IPS-18c (cell line): ENCODE measurements around the gene RASSF4.

Experiments
- H3K4me3 ChIP-seq: 2 replicates; pipeline ENCODE4 v1.7.0; 2013; ENCODE audit warnings: low read depth, mild to moderate bottlenecking, low read length, moderate library complexity; ENCODE audit not compliant: insufficient read depth
- H3K9me3 ChIP-seq: one replicate; pipeline ENCODE4 v1.6.1; 2013; ENCODE audit warnings: mild to moderate bottlenecking, low read length, moderate library complexity; ENCODE audit not compliant: control insufficient read depth, insufficient read depth

RASSF4 gene

GRCh38 chr10:44937196-44938005 is 22.2 kb upstream of the RASSF4 start:
- H3K4me3 ChIP-seq, result no peak overlapping the region
- no peaks in the 10 kb centered on the region for H3K9me3 ChIP-seq

DNA sequence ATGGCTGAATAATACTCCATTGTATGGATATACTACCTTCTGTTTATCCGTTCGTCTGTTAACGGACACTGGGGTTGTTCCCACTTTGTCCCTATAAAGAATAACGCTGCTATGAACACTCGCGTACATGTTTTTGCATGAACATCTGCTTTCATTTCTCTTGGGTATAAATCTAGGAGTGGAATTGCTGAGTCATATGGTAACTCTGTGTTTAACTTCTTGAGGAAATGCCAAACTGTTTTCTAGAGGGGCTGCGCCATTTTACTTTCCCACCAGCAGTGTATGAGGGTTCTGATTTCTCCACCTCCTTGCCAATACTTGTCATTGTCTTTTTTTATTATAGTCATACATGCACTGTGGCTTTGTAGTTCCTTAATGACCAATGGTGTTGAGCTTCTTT is 20.6 kb upstream of the RASSF4 start:
- H3K4me3 ChIP-seq, result no peak overlapping the region
- no peaks in the 10 kb centered on the region for H3K9me3 ChIP-seq

DNA sequence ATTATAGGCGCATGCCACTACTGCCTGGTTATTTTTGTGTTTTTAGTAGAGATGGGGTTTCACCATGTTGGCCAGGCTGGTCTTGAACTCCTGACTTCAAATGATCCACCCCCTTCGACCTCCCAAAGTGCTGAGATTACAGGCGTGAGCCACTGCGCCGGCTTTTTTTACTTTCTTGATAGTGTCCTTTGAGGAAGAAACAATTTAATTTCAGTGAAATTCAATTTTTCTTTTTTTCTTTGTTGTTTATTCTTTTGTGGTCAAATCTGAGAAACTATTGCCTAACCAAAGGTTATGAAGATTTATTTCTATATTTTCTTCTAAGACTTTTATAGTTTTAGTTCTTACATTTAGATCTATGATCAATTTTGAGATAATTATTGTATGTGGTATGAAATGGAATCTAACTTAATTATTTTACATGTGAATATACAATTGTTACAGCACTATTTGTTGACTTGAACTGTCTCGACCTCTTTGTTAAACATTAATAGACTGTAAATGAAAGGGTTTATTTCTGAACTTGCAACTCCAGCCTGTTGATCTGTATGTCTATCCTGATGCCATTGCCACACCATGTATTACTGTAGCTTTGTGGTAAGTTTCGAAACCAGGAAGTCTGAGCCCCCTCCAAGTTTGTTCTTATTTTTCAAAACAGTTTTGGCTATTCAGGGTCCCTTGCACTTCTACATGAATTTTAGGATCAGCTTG is 19.8 kb upstream of the RASSF4 start:
- H3K4me3 ChIP-seq, result no peak overlapping the region

GRCh38 chr10:44944354-44944753 is 15.2 kb upstream of the RASSF4 start:
- Histone ChIP-seq H3K9me3 (no peaks in the 10 kb centered on the region), H3K4me3 (no peak overlapping the region)

More for the DNA sequence above, 19.8 kb upstream of the RASSF4 start:
- no peaks in the 10 kb centered on the region for H3K9me3 ChIP-seq

DNA sequence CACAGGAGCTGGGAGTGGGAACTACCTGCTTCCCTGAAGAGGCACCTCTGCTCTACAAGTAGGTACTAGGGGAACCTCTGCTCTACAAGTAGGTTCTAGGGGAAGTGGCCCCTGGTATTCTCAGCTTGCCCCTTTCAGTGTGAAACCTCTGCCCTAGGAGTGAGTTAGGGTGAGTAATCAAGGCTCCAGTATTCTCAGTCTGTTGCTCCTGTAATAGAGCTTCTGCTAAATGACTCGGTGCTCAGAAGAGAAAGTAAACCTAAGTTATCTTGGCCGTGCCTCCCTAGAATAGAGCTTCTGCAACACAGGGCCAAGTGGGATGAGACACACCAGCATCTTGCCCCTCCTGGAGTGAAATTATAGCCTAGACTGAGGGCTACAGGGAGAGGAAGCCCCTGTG is 13.4 kb upstream of the RASSF4 start:
- Histone ChIP-seq H3K4me3 (no peak overlapping the region), H3K9me3 (no peaks in the 10 kb centered on the region)

DNA sequence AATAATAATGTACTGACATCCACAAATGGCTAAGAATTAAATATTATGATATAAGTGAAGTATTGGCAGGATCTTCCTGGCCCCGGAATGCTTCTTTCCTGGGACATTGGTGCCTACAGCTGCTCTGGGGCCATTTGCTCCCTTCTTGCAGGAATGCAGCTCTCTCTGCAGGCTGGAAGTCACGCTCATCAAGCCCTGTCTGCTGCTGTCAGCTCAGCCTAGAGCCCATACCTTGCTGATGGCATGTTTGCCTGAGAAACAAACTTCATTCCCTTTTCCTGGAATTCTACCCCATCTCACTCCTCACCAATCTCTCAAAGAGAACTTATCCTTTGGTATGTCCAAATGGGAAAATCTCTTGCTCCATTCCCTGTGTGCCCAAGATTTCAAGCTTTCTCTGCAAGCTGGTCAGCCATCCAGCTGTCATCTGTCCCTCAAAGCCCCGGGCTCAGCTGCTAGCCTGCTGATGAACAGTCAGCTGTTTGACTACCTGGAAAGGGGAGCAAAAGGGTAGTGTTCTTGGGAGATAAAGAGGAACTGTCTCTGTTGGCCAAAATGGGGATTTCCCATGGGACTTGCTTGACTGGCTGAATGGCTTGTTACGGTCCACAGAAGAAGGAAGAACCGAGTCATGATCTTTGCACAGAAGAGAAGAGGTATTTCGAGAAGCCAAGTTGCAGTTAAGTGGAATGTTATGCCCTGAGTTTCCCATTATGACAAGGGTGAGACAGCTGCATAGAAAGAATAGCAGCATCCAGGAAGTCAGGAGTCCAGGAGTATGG is 12.0 kb upstream of the RASSF4 start:
- Histone ChIP-seq H3K9me3 (no peaks in the 10 kb centered on the region), H3K4me3 (no peak overlapping the region)

GRCh38 chr10:44948642-44949041 is 11.0 kb upstream of the RASSF4 start:
- no peaks in the 10 kb centered on the region for H3K9me3 ChIP-seq
- H3K4me3 ChIP-seq, result no peak overlapping the region

- no peaks in the 10 kb centered on the region for H3K9me3 ChIP-seq
- no peak overlapping the region for H3K4me3 ChIP-seq
These were observed 10.3 kb upstream of the RASSF4 start for GRCh38 chr10:44949127-44949802.

DNA sequence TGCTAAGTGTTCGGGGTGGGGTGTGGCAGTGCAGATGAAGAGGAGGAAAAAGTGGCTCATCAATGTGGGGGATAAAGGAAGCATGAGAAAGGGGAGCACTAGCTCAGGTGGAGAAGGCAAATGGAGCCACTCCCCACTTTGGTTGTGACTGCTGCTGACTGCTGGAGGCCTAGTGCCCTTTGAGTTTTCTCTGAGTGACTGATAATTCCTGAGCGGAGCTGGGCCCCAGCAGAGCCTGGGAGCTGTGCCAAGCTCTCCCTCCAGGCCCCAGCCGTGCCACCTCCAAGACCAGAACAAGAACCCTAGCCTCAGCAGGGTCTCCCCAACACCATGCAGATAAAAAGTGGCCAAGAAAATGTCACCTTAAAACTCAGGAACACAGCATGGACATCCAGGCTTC is 9.7 kb upstream of the RASSF4 start:
- no peak overlapping the region for H3K4me3 ChIP-seq
- H3K9me3 ChIP-seq, result no peaks in the 10 kb centered on the region

DNA sequence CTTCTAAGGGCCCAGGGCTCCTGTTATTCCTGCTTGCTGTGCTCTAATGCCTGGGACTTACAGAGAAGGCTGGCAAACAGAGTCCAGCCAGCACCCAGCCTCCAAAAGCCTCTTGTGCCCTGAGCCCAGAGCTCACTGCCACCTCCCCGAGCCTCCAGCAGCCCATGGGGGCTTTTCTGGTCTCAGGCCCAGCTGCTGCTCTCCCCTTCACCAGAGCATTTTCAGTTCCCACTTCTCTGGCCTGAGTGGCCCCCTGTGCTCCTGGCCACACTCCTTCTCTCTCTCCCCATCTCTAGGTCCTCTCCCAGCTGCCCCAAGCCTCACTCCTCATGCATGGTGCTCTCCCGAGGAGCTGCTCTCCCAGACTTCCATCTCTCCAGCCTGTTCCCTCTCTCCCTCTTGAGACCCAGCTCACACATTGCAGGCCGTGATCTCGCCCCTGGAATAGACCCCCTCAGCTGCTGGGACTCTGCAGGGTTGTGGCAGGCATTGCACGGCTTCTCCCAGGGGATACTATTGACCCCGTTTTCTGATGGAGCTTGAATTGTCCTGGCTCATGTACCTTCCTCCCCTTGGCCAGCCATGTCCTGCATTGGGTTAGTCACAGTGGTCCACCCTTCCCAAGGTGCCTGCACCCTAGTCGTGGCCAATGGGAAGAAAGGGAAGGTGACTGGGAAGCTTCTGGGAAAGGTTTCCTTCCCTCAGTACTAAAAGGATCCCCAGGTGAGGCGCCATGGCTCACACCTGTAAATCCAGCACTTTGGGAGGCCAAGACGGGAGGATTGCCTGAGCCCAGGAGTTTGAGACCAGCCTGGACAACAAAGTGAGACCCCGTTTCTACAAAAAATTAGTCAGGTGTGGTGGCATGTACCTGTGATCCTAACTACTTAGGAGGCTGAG is 9.0 kb upstream of the RASSF4 start:
- no peak overlapping the region for H3K4me3 ChIP-seq
- H3K9me3 ChIP-seq, result no peaks in the 10 kb centered on the region

GRCh38 chr10:44951576-44952226 is 7.9 kb upstream of the RASSF4 start:
- no peak overlapping the region for H3K4me3 ChIP-seq
- H3K9me3 ChIP-seq, result no peaks in the 10 kb centered on the region

GRCh38 chr10:44952779-44953231 is 6.8 kb upstream of the RASSF4 start:
- H3K9me3 ChIP-seq, result no peaks in the 10 kb centered on the region
- no peak overlapping the region for H3K4me3 ChIP-seq

DNA sequence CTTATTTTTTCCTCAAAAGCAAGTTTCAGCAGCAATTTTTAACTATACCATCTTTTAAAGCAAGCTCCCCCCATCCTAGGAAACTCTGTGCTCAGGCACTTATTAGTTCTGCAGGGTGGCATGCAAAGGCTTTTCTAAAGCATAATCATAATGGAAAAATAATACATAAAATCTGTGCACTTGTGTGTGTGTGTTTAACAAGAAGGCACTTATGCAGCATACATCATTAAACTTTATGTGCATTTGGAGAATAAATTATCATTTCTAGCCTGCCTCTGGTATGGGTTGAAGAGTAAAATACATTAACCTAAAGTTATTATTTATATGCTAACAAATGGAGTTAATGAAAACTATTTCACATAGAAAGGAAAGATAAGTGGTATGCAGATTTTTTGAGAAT is 5.6 kb upstream of the RASSF4 start:
- Histone ChIP-seq H3K4me3 (no peak overlapping the region), H3K9me3 (no peaks in the 10 kb centered on the region)

GRCh38 chr10:44954962-44955361 is 4.6 kb upstream of the RASSF4 start:
- Histone ChIP-seq H3K9me3 (no peaks in the 10 kb centered on the region), H3K4me3 (no peak overlapping the region)

DNA sequence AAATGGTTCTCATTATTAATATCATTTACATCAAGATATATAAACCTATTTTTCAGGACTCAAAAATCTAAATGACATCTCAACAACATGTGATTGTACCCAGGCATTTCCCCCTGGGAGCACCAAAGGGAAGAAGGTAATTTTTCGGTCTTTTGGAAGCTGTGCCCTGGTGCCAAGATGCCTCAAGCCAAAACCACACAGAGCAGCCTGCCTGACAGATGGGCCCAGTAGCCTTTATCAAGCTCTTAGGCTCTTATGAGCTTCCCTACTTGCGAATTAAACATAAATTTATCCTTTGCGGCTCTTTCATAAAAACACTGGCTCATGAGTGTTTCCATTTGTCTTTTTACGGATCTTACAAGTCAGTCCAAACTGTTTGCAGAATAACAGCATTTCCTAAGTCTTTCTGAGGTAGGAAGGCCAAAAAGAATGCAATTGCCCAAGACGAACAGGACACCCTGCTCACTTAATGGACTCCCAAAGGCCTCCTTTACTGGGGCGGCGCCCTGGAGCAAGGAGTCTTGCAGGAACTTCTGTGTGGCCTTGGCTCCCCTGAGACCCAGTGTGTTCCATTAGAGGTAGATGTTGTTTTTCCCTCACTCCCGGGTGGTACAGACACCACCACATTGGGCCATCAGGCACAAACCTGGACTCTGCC is 4.1 kb upstream of the RASSF4 start:
- no peak overlapping the region for H3K4me3 ChIP-seq
- H3K9me3 ChIP-seq, result no peaks in the 10 kb centered on the region
